GM03348 (cell line): ENCODE measurements around the gene ACAD10.
A peak's percentile ranks its signal among the peaks of the same experiment; 100 is the strongest.
"Not testable (repeated sequence)": the region's sequence is repeated elsewhere in the genome, so short reads cannot be mapped to it uniquely, and the experiment has no call there.

Experiments used
- DNase-seq: peaks from one replicate; pipeline ENCODE4 v3.0.0; 2012; ENCODE audit warnings: low spot score

The ACAD10 gene

GRCh38 chr12:111753144-111753881 is 67.5 kb downstream of the ACAD10 start:
- peak; percentile 89 for DNase-seq

GRCh38 chr12:111754671-111755070 is 68.8 kb downstream of the ACAD10 start:
- no peak for DNase-seq

- no peak for DNase-seq
Measured at GRCh38 chr12:111756196-111756595, 70.3 kb downstream of the ACAD10 start.

- DNase-seq: no peak
Measured at GRCh38 chr12:111756681-111757080, 70.8 kb downstream of the ACAD10 start.

- peak; percentile 41 for DNase-seq
Measured at GRCh38 chr12:111757361-111758119, 71.7 kb downstream of the ACAD10 start.

- DNase-seq: no peak
Measured at GRCh38 chr12:111758120-111758561, 72.3 kb downstream of the ACAD10 start.

- no peak for DNase-seq
Measured at GRCh38 chr12:111759271-111759670, 73.4 kb downstream of the ACAD10 start.

GRCh38 chr12:111759991-111760390 is 74.1 kb downstream of the ACAD10 start:
- no peak for DNase-seq

GRCh38 chr12:111761099-111761498 is 75.2 kb downstream of the ACAD10 start:
- no peak for DNase-seq

GRCh38 chr12:111761706-111762105 is 75.9 kb downstream of the ACAD10 start:
- no peak for DNase-seq

- not testable (repeated sequence) for DNase-seq
Measured at GRCh38 chr12:111763552-111763951, 77.7 kb downstream of the ACAD10 start.

GRCh38 chr12:111764120-111764821 is 78.4 kb downstream of the ACAD10 start:
- DNase-seq: no peak

- DNase-seq: peak; percentile 94
Measured at GRCh38 chr12:111766608-111767361, 80.9 kb downstream of the ACAD10 start, which contains the start of gene ALDH2. TSS of gene ALDH2 (plus strand) at chr12:111766933. CDS start at chr12:111766983, 50 bp downstream.

- peak; percentile 58 for DNase-seq
Measured at GRCh38 chr12:111767362-111768158, 81.7 kb downstream of the ACAD10 start.

- no peak for DNase-seq
Measured at GRCh38 chr12:111768159-111768895, 82.5 kb downstream of the ACAD10 start.

- DNase-seq: no peak
Measured at GRCh38 chr12:111769599-111769998, 83.7 kb downstream of the ACAD10 start.

- DNase-seq: peak; percentile 77
Measured at GRCh38 chr12:111773801-111774551, 88.1 kb downstream of the ACAD10 start.

- DNase-seq: peak; percentile 36
Measured at GRCh38 chr12:111775205-111776193, 89.6 kb downstream of the ACAD10 start.
